ENCODE results near the gene FAM107B.

GRCh38 chr10:14476006-14476405, 298.7 kb downstream of the FAM107B start:
- no peak for TF ChIP-seq POLR2A (IDR thresholded peaks at IDR 0.05)
- TF ChIP-seq CTCF (IDR thresholded peaks at IDR 0.05), result no peak

Measured in heart left ventricle (tissue), 13 donors.